ENCODE data around the gene ZNF692.
"Not testable (repeated sequence)": the region's sequence is repeated elsewhere in the genome, so short reads cannot be mapped to it uniquely, and the experiment has no call there.

ZNF692 gene

DNA sequence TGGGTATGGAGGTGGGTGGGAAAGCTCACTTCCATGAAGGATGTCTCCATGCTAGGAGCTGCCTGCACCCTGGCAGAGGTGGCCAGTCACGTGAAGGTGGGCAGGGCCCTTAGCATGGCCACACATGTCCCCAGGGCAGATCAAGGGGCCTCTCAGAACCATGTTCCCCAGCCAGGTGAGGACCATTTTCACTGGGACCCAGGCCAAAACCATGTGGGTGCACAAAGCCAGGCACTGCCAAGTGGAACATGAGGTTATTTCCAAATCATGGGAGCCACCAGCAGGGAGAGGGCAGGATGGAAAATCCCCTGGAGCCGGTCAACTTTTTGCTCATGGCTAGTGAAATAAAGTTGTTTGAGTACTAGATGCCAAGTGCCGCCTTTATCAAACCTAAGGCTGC, 9.7 kb downstream of the ZNF692 start:
- no peak for DNase-seq

DNA sequence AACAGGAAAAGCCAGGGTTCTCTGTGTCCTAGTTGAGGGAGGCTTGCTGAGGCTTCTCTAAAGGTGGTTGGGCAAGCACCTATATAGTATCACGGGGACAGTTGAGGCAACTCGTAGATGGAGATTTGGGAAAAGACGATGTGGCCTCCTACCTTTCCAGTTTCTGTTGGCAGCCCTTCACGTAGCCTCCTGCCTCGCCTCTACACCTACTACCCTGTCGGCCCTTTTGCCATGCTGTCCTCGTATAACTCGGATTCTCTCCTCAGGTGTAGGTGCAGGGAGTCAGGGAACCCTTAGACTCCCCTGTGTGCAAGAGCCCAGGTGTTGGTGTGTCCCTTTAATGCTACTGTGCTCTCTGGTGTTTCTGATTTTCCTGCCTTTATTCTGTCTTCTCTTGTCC, 10.3 kb downstream of the ZNF692 start:
- no peak for DNase-seq

DNA sequence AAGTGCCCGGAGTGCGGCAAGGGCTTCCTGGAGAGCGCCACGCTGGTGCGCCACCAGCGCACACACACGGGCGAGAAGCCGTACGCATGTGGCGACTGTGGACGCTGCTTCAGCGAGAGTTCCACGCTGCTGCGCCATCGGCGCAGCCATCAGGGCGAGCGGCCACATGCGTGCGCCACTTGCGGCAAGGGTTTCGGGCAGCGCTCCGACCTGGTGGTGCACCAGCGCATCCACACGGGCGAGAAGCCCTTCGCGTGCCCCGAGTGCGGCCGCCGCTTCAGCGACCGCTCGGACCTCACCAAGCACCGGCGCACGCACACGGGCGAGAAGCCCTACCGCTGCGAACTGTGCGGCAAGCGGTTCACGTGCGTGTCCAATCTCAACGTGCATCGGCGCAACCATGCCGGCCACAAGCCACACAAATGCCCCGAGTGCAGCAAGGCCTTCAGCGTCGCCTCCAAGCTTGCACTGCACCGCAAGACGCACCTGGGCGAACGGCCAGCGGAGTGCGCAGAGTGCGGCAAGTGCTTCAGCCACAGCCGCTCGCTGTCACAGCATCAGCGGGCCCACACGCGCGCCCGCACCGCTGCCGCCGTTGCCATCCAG, 10.8 kb downstream of the ZNF692 start:
- DNase-seq = no peak

DNA sequence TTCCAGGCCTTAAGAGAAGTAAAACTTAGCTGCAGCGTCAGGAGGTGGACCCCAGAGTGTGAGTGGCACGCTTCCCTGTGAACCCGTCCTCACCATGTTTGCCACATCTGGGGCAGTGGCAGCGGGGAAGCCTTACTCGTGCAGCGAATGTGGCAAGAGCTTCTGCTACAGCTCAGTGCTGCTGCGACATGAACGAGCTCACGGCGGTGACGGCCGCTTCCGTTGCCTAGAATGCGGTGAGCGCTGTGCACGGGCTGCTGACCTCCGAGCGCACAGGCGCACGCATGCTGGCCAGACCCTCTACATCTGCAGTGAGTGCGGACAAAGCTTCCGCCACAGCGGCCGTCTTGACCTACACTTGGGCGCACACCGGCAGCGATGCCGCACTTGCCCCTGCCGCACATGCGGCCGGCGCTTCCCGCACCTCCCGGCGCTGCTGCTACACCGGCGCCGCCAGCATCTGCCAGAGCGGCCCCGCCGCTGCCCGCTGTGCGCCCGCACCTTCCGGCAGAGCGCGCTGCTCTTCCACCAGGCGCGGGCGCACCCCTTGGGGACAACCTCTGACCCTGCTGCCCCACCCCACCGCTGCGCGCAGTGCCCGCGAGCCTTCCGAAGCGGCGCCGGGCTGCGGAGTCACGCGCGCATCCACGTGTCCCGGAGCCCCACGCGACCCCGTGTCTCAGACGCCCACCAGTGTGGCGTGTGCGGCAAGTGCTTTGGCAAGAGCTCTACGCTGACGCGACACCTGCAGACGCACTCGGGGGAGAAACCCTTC, 11.5 kb downstream of the ZNF692 start:
- DNase-seq = no peak

DNA sequence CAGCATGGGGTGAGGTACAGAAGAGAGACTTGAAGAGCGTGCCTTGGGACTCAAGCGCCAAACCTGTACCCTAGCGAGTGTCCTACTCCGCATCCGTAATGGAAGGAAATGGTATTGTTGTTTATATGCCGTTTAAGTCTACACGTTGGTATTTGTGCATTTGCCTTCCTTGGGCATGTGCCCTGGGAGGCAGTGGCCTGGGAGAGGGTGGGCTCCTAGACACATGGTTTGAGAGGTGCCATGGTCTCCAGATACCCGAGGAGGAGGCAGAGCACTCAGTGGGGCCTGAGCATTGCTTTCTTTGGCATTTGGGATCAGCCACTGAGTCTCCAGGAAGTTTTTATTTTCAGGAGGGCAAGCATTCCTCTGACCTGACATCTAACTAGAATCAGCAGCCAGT, 14.4 kb downstream of the ZNF692 start:
- no peak for DNase-seq

DNA sequence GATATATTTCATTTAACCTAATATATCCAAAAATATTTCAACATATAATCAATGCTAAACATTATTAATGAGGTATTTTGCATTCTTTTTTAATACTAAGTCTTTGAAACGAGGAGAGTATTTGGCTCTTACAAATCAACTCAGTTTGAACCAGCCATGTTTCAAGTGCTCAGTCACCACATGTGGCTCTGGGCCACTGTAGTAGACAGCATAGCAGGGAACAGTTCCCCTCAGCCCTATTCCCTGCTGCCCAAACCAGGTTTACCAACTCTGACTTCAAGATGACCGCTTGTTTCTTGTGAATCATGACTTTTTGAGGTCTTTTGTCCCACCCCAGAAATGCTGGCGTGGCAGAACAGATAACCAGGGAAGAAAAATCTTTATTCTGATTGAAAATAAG, 15.2 kb downstream of the ZNF692 start:
- no peak for DNase-seq

DNA sequence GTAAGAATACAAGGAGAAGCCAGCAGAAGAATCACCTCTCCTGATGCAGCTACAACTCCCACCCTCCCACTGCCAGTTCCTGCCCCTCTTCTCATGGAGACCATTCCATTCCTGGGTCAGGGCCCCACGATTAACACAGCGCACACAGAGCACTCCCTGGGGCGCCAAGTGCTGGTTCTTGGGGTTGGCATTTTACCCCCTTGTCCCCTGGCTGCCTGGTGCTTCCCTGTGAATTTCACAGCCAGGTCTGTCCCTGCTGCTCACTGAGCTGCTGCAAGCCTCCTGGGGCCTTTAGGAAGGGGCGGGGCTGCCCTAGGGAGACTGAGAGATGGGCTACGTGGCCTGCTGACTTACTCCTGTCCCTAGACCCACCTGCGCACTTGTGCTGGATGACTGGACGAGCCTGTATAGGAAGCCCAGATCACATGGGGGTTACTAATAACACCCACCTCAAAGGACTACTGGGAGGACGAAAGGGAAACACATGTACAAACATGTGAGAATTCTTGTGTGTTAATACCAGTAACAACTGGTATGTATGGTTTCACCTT, 16.0 kb downstream of the ZNF692 start:
- no peak for DNase-seq

DNA sequence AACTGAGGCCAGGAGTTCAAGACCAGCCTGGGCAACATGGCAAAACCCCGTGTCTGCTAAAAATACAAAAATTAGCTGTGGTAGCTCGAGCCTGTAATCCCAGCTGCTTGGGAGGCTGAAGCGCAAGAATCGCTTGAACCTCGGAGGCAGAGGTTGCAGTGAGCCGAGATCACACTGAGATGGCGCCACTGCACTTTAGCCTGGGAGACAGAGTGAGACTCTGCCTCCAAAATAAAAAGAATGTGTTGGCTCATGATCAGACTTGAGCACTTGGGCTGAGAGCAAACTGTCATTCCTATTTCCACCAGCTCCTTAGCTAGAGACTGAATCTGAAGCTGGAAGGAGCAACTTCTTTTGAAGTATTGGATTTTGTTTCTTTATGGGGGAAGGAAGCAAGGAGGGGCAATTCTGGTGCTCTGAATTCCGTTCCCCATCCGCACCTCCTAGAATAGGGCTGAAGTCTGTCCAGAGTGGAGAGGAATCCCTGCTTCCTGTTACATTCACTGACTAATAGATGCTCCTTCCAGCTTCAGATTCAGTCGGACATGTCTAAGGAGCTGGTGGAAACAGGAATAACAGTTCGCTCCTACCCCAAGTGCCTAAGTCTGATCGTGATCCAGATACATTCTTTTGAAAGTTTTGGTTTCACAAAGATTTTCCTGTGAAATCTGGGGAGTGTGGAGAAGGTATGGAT, 17.0 kb downstream of the ZNF692 start:
- DNase-seq = no peak

DNA sequence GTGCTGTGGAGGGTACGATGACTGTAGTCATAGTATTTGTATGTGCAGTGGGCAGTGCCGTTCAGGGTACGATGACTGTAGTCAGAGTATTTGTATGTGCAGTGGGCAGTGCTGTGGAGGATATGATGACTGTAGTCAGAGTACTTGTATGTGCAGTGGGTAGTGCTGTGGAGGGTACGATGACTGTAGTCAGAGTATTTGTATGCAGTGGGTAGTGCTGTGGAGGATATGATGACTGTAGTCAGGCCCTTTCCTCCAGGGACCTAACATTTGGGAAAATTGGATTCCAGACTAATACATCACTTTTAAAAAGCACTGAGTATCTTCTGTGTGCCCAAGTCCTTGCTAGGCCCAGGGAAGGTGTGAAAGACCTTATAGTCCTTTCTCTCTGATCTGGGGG, 17.9 kb downstream of the ZNF692 start:
- no peak for DNase-seq

DNA sequence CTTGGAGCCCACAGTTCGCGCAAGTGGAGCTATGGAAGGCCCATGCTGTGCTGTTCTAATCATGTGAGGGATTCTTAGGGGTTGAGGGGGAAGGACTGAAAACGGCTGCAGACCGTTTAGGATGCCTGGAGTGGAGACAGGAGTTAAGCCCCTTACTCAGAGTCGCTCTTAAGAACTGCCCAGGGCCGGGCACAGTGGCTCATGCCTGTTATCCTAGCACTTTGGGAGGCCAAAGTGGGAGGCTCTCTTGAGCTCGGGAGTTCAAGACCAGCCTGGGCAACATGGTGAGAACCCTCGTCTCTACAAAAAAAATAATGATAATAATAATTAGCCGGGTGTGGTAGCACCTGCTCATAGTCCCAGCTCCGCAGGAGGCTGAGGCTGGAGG, 19.7 kb downstream of the ZNF692 start:
- no peak for DNase-seq

DNA sequence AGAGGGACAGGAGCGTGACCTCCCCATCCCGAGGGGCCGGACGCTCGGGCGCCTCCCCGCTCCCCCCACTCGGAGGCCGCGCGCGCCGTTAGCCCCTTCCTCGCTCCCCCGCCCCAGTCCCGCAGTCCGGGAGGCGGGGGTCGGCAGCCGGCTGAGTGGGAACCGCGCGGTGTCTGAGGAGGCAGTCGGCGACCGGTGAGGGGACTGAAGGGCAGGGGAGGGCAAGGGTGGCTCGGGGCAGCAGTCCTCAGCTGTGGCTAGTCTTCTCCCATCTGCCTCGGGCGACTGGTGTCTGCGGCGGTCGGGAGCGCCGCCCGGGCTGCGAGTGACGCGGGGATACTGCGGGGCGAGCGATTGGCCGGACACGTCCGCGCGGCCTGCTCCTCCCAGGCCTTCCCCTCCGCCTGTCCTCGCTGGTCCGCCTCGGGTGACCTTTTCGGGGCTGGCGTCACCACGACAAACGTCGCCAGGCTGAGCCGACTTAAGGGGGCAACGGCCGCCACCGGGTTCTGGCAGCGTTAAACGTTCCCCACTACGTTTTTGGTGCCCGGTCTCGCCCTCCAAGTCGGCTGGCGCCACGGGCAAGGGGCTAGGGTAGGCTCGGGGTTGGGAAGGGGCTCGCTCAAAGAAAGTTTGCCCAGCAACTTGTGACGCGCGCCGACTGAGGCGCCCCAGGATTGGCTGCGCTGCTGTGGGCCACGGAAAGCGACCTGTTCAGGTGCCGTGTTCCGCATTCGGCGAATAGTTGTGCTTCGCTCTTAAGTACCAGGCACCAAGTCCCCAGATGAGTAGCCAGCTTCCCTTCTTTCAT, 20.3 kb downstream of the ZNF692 start:
- peak; percentile 84 for DNase-seq

DNA sequence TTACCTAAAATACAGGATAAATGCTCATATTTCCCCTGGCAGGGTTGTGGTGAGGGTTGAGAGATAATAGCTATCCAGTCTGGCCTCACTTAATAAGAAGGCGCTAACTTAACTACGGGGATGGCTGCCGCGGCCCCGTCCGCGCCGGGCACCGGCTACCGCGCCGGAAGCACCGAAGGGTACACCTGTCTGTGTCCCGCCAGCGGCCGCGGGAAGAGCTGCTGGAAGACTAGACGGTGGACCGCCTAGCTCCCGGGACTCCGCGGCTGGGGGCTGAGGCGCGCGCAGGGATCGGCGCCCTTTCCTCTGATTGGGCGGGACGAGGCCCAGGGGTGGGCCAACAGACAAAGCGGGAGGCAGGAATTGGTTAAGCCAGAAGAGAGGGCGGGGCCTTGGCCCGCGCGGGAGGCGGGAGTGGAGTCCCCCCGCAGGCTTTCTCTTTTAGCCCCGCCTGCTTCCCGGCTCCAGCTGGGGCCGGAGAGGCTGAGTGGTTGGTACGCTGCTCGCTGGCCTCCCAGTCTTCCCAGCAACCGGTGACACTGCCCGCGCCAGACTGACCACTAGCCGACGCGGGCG, 21.0 kb downstream of the ZNF692 start, which contains the start of gene ZNF672:
Gene ZNF672 (plus strand): TSS at position 444 of the 576 bp plus-strand sequence. CDS start 9,051 bp downstream, outside the sequence.
- DNase-seq = peak; percentile 92

DNA sequence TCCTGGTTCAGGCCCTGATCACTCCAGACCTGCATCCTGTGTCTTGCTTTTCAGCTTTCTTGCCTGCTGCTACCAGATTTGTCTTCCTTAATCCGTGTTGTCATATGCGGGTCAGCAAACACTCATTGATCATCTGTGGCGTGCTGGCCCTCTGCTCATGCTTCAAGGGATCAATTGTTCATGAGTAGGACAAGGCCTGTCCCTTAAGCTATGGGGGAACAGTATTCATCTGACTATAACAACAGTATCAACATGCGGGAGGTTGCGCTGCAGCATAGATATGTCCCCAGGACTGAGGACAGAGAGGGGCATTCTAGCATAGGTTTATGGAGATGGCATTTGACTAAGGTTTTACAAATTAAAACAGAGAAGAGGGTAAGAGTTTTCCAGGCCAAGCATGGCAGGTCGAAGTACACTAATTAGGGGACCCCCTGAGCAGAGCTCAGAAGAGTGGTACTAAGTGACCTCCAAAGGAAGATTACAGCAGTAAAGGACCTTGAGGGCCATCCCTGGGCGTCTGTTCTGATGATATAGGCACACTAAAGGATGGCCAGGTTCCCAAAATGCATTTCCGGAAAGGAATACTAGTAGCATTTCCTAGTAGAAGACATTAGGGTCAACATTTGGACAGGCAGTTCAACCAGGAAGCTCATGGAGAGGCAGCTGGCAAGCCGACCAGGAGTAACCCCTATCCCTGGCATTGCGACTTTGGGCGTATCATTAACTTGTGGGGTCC, 21.7 kb downstream of the ZNF692 start:
- no peak for DNase-seq

DNA sequence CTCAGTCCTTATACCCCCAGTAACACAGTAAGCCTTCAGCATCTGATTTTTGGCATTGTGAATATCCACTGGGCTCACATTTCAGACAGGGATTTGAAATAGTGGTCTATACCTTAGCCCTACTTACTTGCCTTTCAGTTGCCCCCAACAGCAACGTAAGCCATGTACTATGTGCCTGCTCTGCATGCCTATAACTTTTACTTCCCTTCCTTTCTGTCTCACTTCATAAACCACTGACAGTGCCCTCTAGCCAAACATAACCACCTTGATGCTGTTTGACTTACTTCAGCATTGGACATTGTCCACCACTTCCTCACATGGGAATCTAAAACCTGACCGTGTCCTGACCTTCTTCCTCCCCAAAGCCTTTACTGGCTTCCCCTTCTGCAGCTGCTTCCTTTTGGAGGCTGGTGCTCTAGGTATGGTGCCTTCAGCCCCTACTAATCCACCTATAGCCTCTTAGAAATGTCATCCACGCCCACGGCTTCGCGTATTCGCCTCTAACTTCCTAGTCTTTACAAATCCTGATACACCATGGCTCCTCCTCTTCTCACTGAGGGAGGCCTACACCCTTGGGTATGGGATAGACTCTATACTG, 24.4 kb downstream of the ZNF692 start:
- no peak for DNase-seq

DNA sequence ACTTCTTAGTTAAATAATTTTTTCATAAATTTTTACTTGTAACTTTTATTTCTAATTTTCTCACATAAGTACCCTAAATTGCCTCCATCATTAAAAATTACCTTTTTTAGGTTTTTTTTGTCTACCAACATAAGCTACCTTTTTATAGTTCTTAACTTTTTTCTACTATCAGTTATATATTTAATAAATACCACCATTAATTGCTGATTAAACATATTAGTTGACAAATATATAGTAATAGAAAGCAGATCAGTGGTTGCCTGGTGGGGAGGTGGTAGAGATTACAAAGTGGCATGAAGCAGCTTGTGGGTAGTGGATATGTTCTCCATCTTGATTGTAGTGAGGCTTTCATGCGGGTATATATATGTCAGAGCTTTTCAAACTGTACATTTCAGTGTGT, 27.0 kb downstream of the ZNF692 start:
- no peak for DNase-seq

DNA sequence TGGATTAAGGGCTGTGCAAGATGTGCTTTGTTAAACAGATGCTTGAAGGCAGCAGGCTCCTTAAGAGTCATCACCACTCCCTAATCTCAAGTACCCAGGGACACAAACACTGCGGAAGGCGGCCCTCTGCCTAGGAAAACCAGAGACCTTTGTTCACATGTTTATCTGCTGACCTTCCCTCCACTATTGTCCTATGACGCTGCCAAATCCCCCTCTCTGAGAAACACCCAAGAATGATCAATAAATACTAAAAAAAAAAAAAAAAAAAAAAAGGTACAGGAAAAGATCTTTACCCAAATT, 28.2 kb downstream of the ZNF692 start:
- not testable (repeated sequence) for DNase-seq

DNA sequence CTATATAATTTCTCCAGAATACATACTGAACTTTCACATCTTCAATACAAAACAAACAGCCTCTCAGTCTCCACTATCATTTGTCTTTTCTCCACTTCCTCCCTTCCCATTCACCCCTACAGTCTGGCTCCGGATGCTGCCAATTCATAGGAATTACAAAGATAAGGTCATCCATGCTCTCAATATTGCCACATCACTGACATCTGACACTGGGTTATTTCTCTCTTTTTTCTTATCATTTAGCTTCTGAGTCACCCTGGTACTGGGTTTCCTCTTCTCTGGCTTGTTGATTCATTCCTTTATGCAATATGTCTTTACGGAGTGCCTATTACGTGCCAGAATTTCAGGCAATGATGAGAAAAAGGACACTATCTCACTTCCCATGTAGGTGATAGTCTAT, 30.0 kb downstream of the ZNF692 start:
- no peak for DNase-seq

DNA sequence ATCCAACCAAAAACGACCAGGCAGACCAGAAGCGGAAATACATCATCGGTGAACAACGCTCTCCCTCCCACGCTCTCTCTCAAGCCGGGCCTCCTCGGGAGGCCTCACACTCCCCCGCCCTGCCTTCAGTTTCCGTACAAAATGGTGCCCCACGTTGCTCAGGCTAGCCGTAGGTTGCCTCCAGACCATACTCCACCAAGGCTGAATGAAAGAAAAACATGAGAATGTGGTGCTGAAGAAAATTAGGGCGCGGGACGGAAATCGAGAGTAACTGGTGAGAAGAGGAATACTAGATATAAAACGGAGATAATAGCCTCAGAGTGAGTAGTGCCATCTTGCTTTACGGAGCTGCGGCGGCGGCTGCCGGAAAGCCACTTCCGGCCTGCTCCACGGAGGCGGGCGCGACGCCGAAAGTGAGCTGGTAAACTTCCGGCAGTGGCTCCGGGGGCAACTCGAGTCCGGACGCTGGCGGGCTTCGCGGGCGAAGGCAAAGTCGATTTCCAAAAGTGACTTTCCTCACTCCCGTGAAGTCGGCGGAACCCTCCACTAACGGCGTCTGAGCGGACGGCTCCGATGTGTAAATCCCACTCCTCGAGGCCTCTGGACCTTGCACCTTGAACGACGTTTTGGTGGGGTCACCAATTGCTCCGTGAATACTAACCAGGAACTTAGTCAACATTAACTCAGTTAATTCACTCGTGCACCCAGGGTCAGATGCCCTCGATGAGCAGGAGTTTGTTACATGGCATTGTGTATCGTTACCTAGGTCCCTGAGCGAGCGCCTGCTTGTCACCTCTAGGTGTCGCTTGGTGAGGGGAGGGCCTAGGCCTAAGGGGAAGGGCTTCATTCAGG, 32.8 kb downstream of the ZNF692 start, which contains the start of gene SH3BP5L:
Gene SH3BP5L (minus strand): TSS at position 7 of the 852 bp plus-strand sequence. CDS start 980 bp downstream, outside the sequence.
- peak; percentile 83 for DNase-seq

DNA sequence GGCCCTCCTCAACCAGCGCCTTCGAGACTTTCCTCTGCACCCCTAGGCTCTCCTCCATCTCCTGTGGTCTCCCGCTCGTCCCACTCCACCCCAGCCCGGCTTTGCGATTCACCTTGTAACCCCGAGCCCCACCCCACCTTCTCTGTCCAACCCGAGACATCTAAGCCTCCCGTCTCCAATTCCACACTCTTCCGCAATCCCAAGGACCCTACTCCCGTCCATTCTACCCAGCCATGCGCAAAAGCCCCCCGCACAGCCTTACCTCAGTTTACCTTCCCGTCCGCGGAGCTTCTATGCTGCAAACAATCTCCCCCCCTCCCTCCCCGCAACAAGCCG, 33.3 kb downstream of the ZNF692 start:
- no peak for DNase-seq

DNA sequence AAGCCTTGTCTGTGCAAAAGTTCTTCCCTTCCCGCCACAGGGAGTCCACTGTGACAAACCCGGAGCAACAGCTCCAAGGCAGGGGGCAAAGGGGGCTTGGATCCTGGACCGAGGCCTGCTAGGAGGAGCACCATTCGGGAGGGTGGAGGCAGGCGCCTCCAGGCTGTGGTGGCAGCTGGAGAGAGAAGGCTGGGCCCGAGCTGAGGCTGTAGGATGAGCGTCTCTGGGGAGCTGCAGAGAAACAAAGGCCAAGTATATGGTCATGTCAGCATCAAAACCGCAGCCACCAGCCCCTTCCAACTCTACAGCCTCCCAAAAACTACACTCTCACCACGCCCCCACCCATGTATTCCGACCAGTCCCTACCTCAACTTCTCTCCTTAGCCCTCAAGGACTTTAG, 33.7 kb downstream of the ZNF692 start:
- DNase-seq = no peak

DNA sequence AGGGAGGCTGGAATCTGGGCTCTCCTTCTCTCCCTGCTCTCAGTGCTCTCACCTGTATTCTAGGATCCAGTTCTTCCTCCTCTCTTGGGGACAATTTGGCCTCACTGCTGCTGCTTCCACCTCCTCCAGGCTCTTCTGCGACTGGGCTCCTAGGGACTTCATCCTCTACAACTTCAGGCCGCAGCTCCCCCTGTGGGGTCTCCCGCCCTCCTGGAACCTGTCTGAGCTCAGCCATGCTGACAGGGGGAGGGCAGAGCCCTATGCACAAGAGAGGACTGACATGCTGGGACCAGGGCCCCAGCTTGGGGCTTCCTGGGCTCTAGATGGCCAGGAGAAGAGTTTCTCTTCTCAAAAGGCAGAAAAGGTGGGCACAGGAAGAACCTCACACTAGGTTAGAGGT, 34.2 kb downstream of the ZNF692 start:
- no peak for DNase-seq

Measured in NK-92 treated with Interleukin-12 subunit alpha and Interleukin-12 subunit beta, amount 100 ng/mL, for 24 hours (cell line).